Parathyroid adenoma (tissue), 2 donors: Measurements from ENCODE around the gene SIGLEC7.

Experiments
- H2AFZ ChIP-seq: fragments of 300-600 bp; sonication (generic); one replicate; pipeline ENCODE4 v1.7.0; 2017; ENCODE audit warnings: antibody characterized with exemption, mild to moderate bottlenecking
- H3K27ac ChIP-seq: fragments of 300-600 bp; sonication (generic); one replicate; pipeline ENCODE4 v1.7.0; 2017
- H3K27me3 ChIP-seq: fragments of 300-600 bp; sonication (generic); one replicate; pipeline ENCODE4 v1.7.0; 2017; ENCODE audit warnings: low read length; ENCODE audit not compliant: control insufficient read depth, insufficient read depth
- H3K36me3 ChIP-seq: fragments of 300-600 bp; sonication (generic); one replicate; pipeline ENCODE4 v1.7.0; 2017; ENCODE audit warnings: low read length; ENCODE audit not compliant: control insufficient read depth, insufficient read depth
- H3K4me1 ChIP-seq: fragments of 300-600 bp; sonication (generic); one replicate; pipeline ENCODE4 v1.7.0; 2017; ENCODE audit warnings: control low read depth
- H3K4me2 ChIP-seq: fragments of 300-600 bp; sonication (generic); one replicate; pipeline ENCODE4 v1.7.0; 2017; ENCODE audit warnings: low read length
- H3K4me3 ChIP-seq: fragments of 300-600 bp; sonication (generic); one replicate; pipeline ENCODE4 v1.7.0; 2017; ENCODE audit warnings: low read depth, low read length
- H3K79me2 ChIP-seq: fragments of 300-600 bp; sonication (generic); one replicate; pipeline ENCODE4 v1.7.0; 2017; ENCODE audit warnings: control low read depth
- H3K9ac ChIP-seq: fragments of 300-600 bp; sonication (generic); one replicate; pipeline ENCODE4 v1.7.0; 2017; ENCODE audit warnings: mild to moderate bottlenecking
- H3K9me3 ChIP-seq: fragments of 300-600 bp; sonication (generic); one replicate; pipeline ENCODE4 v1.7.0; 2017; ENCODE audit warnings: low read length; ENCODE audit not compliant: control insufficient read depth
- CTCF ChIP-seq: fragments of 300-600 bp; sonication (generic); IDR thresholded peaks from one replicate; pipeline ENCODE4 v1.7.0; 2017; ENCODE audit warnings: antibody characterized with exemption, mild to moderate bottlenecking
- donor health status: primary hyperparathyroidism.

Gene SIGLEC7

GRCh38 chr19:51144482-51145045 is 2.5 kb downstream of the SIGLEC7 start:
- Histone ChIP-seq H3K9me3 (no peaks in the 10 kb centered on the region), H3K27ac (no peak overlapping the region), H3K4me2 (no peak overlapping the region), H3K4me3 (no peak overlapping the region), H3K9ac (no peak overlapping the region), H3K36me3 (no peaks in the 10 kb centered on the region), H2AFZ (peak overlapping the region; percentile 10), H3K79me2 (no peaks in the 10 kb centered on the region), H3K4me1 (peaks cover 35% of the 10 kb centered on the region), H3K27me3 (no peaks in the 10 kb centered on the region)
- no peak for TF ChIP-seq CTCF

GRCh38 chr19:51145916-51146493 is 3.9 kb downstream of the SIGLEC7 start:
- Histone ChIP-seq H3K27ac (no peak overlapping the region), H3K4me2 (no peak overlapping the region), H2AFZ (no peak overlapping the region), H3K9me3 (no peaks in the 10 kb centered on the region), H3K79me2 (no peaks in the 10 kb centered on the region), H3K27me3 (no peaks in the 10 kb centered on the region), H3K4me3 (no peak overlapping the region), H3K4me1 (peaks cover 35% of the 10 kb centered on the region), H3K9ac (no peak overlapping the region), H3K36me3 (no peaks in the 10 kb centered on the region)
- TF ChIP-seq CTCF, result no peak

- Histone ChIP-seq H3K9me3 (no peaks in the 10 kb centered on the region), H3K36me3 (no peaks in the 10 kb centered on the region), H3K27ac (no peak overlapping the region), H3K4me1 (peaks cover 31% of the 10 kb centered on the region), H3K4me2 (no peak overlapping the region), H3K27me3 (no peaks in the 10 kb centered on the region), H2AFZ (no peak overlapping the region), H3K4me3 (no peak overlapping the region), H3K9ac (no peak overlapping the region), H3K79me2 (no peaks in the 10 kb centered on the region)
- no peak for TF ChIP-seq CTCF
These were observed 4.7 kb downstream of the SIGLEC7 start for GRCh38 chr19:51146751-51147150.

- no peaks in the 10 kb centered on the region for H3K79me2 ChIP-seq
- no peak overlapping the region for H3K4me3 ChIP-seq
- no peak overlapping the region for H3K4me2 ChIP-seq
- peaks cover 23% of the 10 kb centered on the region for H3K4me1 ChIP-seq
- H3K27ac ChIP-seq, result no peak overlapping the region
- H3K36me3 ChIP-seq, result no peaks in the 10 kb centered on the region
- no peaks in the 10 kb centered on the region for H3K9me3 ChIP-seq
- TF ChIP-seq CTCF, result no peak
- no peaks in the 10 kb centered on the region for H3K27me3 ChIP-seq
- no peak overlapping the region for H3K9ac ChIP-seq
- peak overlapping the region; percentile 25 for H2AFZ ChIP-seq
These were observed 5.6 kb downstream of the SIGLEC7 start for GRCh38 chr19:51147663-51148062.

- no peak overlapping the region for H3K4me3 ChIP-seq
- H3K4me2 ChIP-seq, result no peak overlapping the region
- H3K27ac ChIP-seq, result no peak overlapping the region
- H3K79me2 ChIP-seq, result no peaks in the 10 kb centered on the region
- H3K4me1 ChIP-seq, result peaks cover 15% of the 10 kb centered on the region
- no peaks in the 10 kb centered on the region for H3K9me3 ChIP-seq
- H3K27me3 ChIP-seq, result no peaks in the 10 kb centered on the region
- H2AFZ ChIP-seq, result no peak overlapping the region
- H3K9ac ChIP-seq, result no peak overlapping the region
- H3K36me3 ChIP-seq, result no peaks in the 10 kb centered on the region
- TF ChIP-seq CTCF, result no peak
These were observed 6.5 kb downstream of the SIGLEC7 start for GRCh38 chr19:51148580-51148979.
